ENCODE data around the gene PDE4D.

- TF ChIP-seq CTCF (IDR thresholded peaks at IDR 0.05) (no peak), POLR2AphosphoS5 (IDR thresholded peaks at IDR 0.05) (no peak)
Observed at GRCh38 chr5:59828623-59829022, 64.9 kb downstream of the PDE4D start.
